ENCODE results near the gene BABAM2.

The BABAM2 gene

DNA sequence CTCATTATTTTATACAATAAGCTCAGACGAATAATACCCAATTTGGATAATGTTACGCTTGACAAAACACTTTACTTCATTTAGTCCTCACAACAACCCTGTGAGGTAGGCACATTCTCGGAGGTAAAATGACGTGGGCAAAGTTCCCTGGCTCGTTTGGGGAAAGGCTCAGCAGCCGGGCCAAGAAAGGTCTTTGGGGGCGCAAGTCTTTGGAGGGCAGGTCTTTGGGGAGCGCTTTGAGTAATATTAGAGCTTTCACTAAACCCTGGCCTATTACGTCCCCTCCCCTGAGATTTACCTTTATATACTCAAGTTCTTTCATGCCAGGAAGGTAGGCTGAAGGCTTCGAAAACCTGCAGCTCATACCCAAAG lies 769 bp upstream of the BABAM2 start:
- Histone ChIP-seq H3K27ac (ENCODE audit: extremely low read depth, low read depth, low read length) (peak overlapping the region; percentile 84), H3K4me3 (ENCODE audit: low read depth, low read length) (peak overlapping the region; percentile 92), H3K9me3 (ENCODE audit: control insufficient read depth, insufficient read depth, low read depth, low read length) (no peaks in the 10 kb centered on the region), H3K4me1 (ENCODE audit: control insufficient read depth, insufficient read depth, low read length) (peaks cover 8% of the 10 kb centered on the region; the same call in 1 of the 2 replicates), H3K36me3 (ENCODE audit: control insufficient read depth in 2 of 2, insufficient read depth in 1 of 2, low read length in 2 of 2) (peaks cover 0 to 4% of the 10 kb centered on the region in 2 experiments; a peak in 1 of 3 replicates)
- TF ChIP-seq YY2 (tag by site-specific recombination; IDR thresholded peaks at IDR 0.05) (no peak), HOXA7 (CRISPR knock-in tag; IDR thresholded peaks at IDR 0.05; ENCODE audit: borderline replicate concordance) (no peak), ZNF585B (tag by site-specific recombination; IDR thresholded peaks at IDR 0.05) (no peak), ZNF529 (tag by site-specific recombination; IDR thresholded peaks at IDR 0.05; ENCODE audit: insufficient replicate concordance) (no peak), ZNF423 (tag by site-specific recombination; IDR thresholded peaks at IDR 0.05) (no peak), ZNF138 (tag by site-specific recombination; IDR thresholded peaks at IDR 0.05; ENCODE audit: borderline replicate concordance) (no peak), ZNF776 (tag by site-specific recombination; IDR thresholded peaks at IDR 0.05; ENCODE audit: borderline replicate concordance) (no peak), ZNF560 (tag by site-specific recombination; IDR thresholded peaks at IDR 0.05; ENCODE audit: borderline replicate concordance) (no peak), ZNF658 (tag by site-specific recombination; IDR thresholded peaks at IDR 0.05) (no peak), SP2 (tag by site-specific recombination; IDR thresholded peaks at IDR 0.05) (no peak), ZBTB1 (tag by site-specific recombination; IDR thresholded peaks at IDR 0.05) (no peak), ZNF239 (tag by site-specific recombination; IDR thresholded peaks at IDR 0.05) (no peak), ZBTB8A (tag by site-specific recombination; IDR thresholded peaks at IDR 0.05) (no peak)
- TF ChIP-seq, protein P1, sequence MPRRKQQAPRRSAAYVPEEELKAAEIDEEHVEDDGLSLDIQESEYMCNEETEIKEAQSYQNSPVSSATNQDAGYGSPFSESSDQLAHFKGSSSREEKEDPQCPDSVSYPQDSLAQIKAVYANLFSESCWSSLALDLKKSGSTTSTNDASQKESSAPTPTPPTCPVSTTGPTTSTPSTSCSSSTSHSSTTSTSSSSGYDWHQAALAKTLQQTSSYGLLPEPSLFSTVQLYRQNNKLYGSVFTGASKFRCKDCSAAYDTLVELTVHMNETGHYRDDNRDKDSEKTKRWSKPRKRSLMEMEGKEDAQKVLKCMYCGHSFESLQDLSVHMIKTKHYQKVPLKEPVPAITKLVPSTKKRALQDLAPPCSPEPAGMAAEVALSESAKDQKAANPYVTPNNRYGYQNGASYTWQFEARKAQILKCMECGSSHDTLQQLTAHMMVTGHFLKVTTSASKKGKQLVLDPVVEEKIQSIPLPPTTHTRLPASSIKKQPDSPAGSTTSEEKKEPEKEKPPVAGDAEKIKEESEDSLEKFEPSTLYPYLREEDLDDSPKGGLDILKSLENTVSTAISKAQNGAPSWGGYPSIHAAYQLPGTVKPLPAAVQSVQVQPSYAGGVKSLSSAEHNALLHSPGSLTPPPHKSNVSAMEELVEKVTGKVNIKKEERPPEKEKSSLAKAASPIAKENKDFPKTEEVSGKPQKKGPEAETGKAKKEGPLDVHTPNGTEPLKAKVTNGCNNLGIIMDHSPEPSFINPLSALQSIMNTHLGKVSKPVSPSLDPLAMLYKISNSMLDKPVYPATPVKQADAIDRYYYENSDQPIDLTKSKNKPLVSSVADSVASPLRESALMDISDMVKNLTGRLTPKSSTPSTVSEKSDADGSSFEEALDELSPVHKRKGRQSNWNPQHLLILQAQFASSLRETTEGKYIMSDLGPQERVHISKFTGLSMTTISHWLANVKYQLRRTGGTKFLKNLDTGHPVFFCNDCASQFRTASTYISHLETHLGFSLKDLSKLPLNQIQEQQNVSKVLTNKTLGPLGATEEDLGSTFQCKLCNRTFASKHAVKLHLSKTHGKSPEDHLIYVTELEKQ (tag by site-specific recombination; IDR thresholded peaks at IDR 0.05; ENCODE audit: borderline replicate concordance) = no peak
- TF ChIP-seq, protein P2, sequence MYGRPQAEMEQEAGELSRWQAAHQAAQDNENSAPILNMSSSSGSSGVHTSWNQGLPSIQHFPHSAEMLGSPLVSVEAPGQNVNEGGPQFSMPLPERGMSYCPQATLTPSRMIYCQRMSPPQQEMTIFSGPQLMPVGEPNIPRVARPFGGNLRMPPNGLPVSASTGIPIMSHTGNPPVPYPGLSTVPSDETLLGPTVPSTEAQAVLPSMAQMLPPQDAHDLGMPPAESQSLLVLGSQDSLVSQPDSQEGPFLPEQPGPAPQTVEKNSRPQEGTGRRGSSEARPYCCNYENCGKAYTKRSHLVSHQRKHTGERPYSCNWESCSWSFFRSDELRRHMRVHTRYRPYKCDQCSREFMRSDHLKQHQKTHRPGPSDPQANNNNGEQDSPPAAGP (tag by site-specific recombination; IDR thresholded peaks at IDR 0.05) = no peak
- TF ChIP-seq, protein P3, sequence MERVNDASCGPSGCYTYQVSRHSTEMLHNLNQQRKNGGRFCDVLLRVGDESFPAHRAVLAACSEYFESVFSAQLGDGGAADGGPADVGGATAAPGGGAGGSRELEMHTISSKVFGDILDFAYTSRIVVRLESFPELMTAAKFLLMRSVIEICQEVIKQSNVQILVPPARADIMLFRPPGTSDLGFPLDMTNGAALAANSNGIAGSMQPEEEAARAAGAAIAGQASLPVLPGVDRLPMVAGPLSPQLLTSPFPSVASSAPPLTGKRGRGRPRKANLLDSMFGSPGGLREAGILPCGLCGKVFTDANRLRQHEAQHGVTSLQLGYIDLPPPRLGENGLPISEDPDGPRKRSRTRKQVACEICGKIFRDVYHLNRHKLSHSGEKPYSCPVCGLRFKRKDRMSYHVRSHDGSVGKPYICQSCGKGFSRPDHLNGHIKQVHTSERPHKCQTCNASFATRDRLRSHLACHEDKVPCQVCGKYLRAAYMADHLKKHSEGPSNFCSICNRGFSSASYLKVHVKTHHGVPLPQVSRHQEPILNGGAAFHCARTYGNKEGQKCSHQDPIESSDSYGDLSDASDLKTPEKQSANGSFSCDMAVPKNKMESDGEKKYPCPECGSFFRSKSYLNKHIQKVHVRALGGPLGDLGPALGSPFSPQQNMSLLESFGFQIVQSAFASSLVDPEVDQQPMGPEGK (tag by site-specific recombination; IDR thresholded peaks at IDR 0.05) = no peak
- TF ChIP-seq, protein P4, sequence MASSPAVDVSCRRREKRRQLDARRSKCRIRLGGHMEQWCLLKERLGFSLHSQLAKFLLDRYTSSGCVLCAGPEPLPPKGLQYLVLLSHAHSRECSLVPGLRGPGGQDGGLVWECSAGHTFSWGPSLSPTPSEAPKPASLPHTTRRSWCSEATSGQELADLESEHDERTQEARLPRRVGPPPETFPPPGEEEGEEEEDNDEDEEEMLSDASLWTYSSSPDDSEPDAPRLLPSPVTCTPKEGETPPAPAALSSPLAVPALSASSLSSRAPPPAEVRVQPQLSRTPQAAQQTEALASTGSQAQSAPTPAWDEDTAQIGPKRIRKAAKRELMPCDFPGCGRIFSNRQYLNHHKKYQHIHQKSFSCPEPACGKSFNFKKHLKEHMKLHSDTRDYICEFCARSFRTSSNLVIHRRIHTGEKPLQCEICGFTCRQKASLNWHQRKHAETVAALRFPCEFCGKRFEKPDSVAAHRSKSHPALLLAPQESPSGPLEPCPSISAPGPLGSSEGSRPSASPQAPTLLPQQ (tag by site-specific recombination; IDR thresholded peaks at IDR 0.05) = no peak
- TF ChIP-seq, protein P5, sequence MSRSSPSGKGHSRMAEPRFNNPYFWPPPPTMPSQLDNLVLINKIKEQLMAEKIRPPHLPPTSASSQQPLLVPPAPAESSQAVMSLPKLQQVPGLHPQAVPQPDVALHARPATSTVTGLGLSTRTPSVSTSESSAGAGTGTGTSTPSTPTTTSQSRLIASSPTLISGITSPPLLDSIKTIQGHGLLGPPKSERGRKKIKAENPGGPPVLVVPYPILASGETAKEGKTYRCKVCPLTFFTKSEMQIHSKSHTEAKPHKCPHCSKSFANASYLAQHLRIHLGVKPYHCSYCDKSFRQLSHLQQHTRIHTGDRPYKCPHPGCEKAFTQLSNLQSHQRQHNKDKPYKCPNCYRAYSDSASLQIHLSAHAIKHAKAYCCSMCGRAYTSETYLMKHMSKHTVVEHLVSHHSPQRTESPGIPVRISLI (tag by site-specific recombination; IDR thresholded peaks at IDR 0.05) = no peak
- TF ChIP-seq, protein P6, sequence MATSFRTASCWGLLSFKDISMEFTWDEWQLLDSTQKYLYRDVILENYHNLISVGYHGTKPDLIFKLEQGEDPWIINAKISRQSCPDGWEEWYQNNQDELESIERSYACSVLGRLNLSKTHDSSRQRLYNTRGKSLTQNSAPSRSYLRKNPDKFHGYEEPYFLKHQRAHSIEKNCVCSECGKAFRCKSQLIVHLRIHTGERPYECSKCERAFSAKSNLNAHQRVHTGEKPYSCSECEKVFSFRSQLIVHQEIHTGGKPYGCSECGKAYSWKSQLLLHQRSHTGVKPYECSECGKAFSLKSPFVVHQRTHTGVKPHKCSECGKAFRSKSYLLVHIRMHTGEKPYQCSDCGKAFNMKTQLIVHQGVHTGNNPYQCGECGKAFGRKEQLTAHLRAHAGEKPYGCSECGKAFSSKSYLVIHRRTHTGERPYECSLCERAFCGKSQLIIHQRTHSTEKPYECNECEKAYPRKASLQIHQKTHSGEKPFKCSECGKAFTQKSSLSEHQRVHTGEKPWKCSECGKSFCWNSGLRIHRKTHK (tag by site-specific recombination; IDR thresholded peaks at IDR 0.05) = no peak
- TF ChIP-seq, protein P7, sequence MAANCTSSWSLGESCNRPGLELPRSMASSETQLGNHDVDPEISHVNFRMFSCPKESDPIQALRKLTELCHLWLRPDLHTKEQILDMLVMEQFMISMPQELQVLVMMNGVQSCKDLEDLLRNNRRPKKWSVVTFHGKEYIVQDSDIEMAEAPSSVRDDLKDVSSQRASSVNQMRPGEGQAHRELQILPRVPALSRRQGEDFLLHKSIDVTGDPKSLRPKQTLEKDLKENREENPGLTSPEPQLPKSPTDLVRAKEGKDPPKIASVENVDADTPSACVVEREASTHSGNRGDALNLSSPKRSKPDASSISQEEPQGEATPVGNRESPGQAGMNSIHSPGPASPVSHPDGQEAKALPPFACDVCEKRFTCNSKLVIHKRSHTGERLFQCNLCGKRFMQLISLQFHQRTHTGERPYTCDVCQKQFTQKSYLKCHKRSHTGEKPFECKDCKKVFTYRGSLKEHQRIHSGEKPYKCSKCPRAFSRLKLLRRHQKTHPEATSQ (tag by site-specific recombination; IDR thresholded peaks at IDR 0.05) = no peak
- ChIA-PET POLR2A (interaction anchor here (2.0 kb wide), 1 partner anchor 91 kb away, joined by 5 read pairs; no protein-coding TSS in a partner anchor), CTCF (interaction anchor here (0.7 kb wide), 1 partner anchor 90 kb away, joined by 3 read pairs; no protein-coding TSS in a partner anchor)
